GM12801 (cell line): ENCODE results near the gene HBQ1.

Experiments used
- CTCF ChIP-seq: IDR thresholded peaks from one replicate; pipeline ENCODE4 v1.5.1; 2011; ENCODE audit warnings: control low read depth; ENCODE audit not compliant: insufficient read length; ENCODE audit errors: extremely low read depth

HBQ1 gene

GRCh38 chr16:143047-143446, 37.2 kb upstream of the HBQ1 start:
- TF ChIP-seq CTCF: no peak

DNA sequence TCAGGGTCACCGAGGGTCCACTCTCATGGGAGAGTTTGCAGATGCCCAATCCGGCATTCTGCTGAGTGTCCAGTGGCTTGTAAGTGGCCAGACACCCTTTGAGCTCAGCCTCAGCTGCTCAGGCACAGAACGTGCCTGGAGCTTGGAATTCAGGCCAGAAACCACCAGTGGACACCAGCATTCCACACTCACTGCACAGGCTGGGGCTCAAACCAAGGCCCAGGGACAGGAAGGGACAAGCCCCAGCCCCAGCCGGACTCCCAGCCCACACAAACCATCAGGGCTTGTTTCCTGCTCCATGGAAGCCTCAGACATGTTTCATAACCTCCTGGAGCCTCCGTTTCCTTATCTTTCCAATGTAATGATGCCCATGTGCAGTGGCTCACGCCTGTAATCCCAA, 36.8 kb upstream of the HBQ1 start:
- no peak for TF ChIP-seq CTCF

DNA sequence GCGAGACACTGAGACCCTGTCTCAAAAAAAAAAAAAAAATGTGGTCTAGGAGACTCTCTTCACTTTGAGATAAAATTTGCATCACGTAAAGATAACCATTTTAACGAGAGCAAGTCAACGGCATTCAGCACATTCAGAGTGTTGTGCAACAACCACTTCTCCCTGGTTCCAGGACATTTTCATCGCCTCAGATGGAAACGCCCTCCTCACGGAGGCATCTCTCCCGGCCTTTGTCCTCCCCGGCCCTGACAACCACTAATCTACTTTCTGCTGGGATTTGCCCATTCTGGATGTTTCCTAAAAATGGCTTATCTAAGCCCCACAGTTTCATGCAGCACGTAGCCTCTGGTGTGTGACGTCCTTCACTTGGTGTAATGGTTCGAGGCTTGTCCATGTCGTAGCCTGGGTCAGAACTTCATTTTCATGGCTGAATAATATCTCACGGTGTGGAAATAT, 35.4 kb upstream of the HBQ1 start:
- no peak for TF ChIP-seq CTCF

GRCh38 chr16:146646-147045, 33.6 kb upstream of the HBQ1 start:
- no peak for TF ChIP-seq CTCF

- TF ChIP-seq CTCF: no peak
Observed at GRCh38 chr16:149024-149660, 31.1 kb upstream of the HBQ1 start.

- TF ChIP-seq CTCF: no peak
Observed at GRCh38 chr16:152141-153128, 27.8 kb upstream of the HBQ1 start, which contains the start of gene HBZ. TSS of gene HBZ (plus strand) at chr16:152644. CDS start at chr16:152910, 266 bp downstream.

GRCh38 chr16:154217-155030, 25.8 kb upstream of the HBQ1 start:
- no peak for TF ChIP-seq CTCF
